BE2C (cell line): ENCODE data around the gene PDSS1.

Experiments
- DNase-seq: peaks from one replicate; pipeline ENCODE4 v3.0.0-alpha.2; 2020
- H3K27me3 ChIP-seq: fragments of 250-450 bp; sonication (Bioruptor Pico); 2 replicates; pipeline ENCODE4 v1.5.1; 2020; ENCODE audit warnings: mild to moderate bottlenecking
- H3K36me3 ChIP-seq: fragments of 250-450 bp; sonication (Bioruptor Pico); 2 replicates; pipeline ENCODE4 v1.5.1; 2020; ENCODE audit warnings: mild to moderate bottlenecking
- H3K4me1 ChIP-seq: fragments of 250-450 bp; sonication (Bioruptor Pico); 2 replicates; pipeline ENCODE4 v1.5.1; 2020
- H3K4me3 ChIP-seq: 2 replicates; pipeline ENCODE4 v1.5.1; 2011; ENCODE audit warnings: low read depth, low read length
- H3K9me3 ChIP-seq: fragments of 250-450 bp; sonication (Bioruptor Pico); 2 replicates; pipeline ENCODE4 v1.5.1; 2020
- TF ChIP-seq, protein P1 (sequence below): IDR thresholded peaks from 2 replicates; pipeline ENCODE4 v1.5.1; 2012; ENCODE audit warnings: mild to moderate bottlenecking, low read depth, low read length

The PDSS1 gene

GRCh38 chr10:26697922-26698608 is 564 bp downstream of the PDSS1 start:
- TF ChIP-seq, protein P1, sequence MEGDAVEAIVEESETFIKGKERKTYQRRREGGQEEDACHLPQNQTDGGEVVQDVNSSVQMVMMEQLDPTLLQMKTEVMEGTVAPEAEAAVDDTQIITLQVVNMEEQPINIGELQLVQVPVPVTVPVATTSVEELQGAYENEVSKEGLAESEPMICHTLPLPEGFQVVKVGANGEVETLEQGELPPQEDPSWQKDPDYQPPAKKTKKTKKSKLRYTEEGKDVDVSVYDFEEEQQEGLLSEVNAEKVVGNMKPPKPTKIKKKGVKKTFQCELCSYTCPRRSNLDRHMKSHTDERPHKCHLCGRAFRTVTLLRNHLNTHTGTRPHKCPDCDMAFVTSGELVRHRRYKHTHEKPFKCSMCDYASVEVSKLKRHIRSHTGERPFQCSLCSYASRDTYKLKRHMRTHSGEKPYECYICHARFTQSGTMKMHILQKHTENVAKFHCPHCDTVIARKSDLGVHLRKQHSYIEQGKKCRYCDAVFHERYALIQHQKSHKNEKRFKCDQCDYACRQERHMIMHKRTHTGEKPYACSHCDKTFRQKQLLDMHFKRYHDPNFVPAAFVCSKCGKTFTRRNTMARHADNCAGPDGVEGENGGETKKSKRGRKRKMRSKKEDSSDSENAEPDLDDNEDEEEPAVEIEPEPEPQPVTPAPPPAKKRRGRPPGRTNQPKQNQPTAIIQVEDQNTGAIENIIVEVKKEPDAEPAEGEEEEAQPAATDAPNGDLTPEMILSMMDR: no peak
- Histone ChIP-seq H3K4me3 (peak overlapping the region; percentile 66), H3K9me3 (no peaks in the 10 kb centered on the region), H3K27me3 (no peaks in the 10 kb centered on the region), H3K36me3 (peaks cover 19% of the 10 kb centered on the region), H3K4me1 (no peaks in the 10 kb centered on the region)
- DNase-seq: no peak

DNA sequence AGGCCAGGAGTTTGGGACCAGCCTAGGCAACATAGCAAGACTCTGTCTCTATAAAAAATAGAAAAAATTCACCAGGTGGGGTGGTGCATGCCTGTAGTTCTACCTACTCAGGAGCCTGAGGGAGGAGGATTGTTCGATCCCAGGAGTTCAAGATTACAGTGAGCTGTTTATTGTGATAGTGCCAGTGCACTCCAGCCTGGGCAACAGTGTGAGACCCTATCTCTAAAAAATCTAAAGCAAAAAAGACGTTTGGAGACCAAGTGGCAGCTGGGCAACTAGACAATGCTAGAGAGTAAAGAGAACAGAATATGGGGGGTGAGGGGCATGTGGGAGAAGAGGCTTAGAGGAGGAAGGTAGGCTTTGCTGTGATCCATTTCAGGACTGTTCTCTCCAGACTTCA is 1.4 kb downstream of the PDSS1 start:
- DNase-seq: no peak
- Histone ChIP-seq H3K36me3 (peaks cover 19% of the 10 kb centered on the region), H3K4me1 (no peaks in the 10 kb centered on the region), H3K27me3 (no peaks in the 10 kb centered on the region), H3K4me3 (peak overlapping the region; percentile 66), H3K9me3 (no peaks in the 10 kb centered on the region)
- TF ChIP-seq, protein P1: no peak

DNA sequence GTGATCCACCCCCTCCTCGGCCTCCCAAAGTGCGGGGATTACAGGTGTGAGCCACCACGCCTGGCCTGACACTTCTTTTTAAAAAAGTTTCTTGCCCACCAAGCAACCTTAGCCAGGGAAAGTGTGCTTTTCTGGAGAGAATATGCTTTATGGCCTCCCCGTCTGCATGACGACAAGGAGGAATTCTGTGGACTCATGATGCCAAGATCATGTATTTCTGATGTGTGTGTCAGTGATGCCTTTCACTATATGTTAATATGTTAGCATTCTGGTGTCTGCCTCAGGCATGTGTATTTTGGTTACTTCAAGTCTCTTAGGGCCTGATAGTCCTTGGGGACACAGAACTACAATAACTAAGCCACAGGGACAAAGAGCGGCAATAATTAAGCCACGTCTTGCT is 2.1 kb downstream of the PDSS1 start:
- TF ChIP-seq, protein P1: no peak
- Histone ChIP-seq H3K27me3 (no peaks in the 10 kb centered on the region), H3K4me1 (no peaks in the 10 kb centered on the region), H3K4me3 (no peak overlapping the region), H3K36me3 (peaks cover 19% of the 10 kb centered on the region), H3K9me3 (no peaks in the 10 kb centered on the region)
- no peak for DNase-seq

- no peaks in the 10 kb centered on the region for H3K4me1 ChIP-seq
- TF ChIP-seq, protein P1: no peak
- H3K4me3 ChIP-seq: no peak overlapping the region
- no peaks in the 10 kb centered on the region for H3K9me3 ChIP-seq
- no peaks in the 10 kb centered on the region for H3K27me3 ChIP-seq
- peaks cover 23% of the 10 kb centered on the region for H3K36me3 ChIP-seq
- no peak for DNase-seq
These were observed 3.6 kb downstream of the PDSS1 start for GRCh38 chr10:26700884-26701630.

DNA sequence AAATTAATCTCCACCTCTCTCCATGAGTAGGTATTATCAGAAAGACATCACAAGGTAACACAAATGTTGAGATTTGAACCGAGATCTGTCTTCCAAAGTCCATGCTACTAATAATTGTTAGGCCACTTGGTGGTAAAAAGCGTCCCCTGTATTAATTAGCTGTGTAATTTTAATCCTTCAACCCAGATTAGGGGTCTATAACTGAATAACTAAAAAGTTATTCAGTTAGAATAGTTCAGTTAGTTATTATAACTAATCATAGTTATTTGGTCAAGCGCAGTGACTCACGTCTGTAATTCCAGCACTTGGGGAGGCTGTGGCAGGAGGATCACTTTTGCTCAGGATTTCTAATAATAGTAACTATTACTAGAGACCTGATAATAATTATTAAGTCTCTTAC is 5.6 kb downstream of the PDSS1 start:
- no peak for DNase-seq
- Histone ChIP-seq H3K4me1 (no peaks in the 10 kb centered on the region), H3K27me3 (no peaks in the 10 kb centered on the region), H3K4me3 (no peak overlapping the region), H3K9me3 (no peaks in the 10 kb centered on the region), H3K36me3 (peaks cover 34% of the 10 kb centered on the region)
- TF ChIP-seq, protein P1: no peak

DNA sequence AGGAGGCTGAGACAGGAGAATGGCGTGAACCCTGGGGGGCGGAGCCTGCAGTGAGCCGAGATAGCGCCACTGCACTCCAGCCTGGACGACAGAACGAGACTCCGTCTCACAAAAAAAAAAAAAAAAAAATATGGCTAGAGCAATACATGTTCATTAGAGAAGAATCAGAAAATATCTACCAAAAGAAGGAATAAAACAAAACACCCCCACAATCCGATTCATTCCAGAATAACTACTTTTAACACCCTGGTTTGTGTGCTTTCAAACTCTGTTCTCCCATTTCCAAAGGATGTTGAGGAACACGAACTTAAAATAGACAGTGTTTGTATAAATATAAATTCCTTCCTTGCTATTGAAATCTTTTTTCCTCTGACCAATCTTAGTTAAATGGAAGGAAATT is 6.5 kb downstream of the PDSS1 start:
- no peaks in the 10 kb centered on the region for H3K27me3 ChIP-seq
- no peaks in the 10 kb centered on the region for H3K4me1 ChIP-seq
- H3K9me3 ChIP-seq: no peaks in the 10 kb centered on the region
- no peak overlapping the region for H3K4me3 ChIP-seq
- H3K36me3 ChIP-seq: peaks cover 39% of the 10 kb centered on the region
- DNase-seq: no peak
- TF ChIP-seq, protein P1: no peak
